ENCODE measurements around the gene GBF1. TPM values are rescaled to one million over a fixed set of nuclear protein-coding genes. Genes with fewer than 3 reads are reported as not detected.

Gene GBF1
- total RNA-seq, 1 experiment from 2014 or later, result 23.7 TPM

DNA sequence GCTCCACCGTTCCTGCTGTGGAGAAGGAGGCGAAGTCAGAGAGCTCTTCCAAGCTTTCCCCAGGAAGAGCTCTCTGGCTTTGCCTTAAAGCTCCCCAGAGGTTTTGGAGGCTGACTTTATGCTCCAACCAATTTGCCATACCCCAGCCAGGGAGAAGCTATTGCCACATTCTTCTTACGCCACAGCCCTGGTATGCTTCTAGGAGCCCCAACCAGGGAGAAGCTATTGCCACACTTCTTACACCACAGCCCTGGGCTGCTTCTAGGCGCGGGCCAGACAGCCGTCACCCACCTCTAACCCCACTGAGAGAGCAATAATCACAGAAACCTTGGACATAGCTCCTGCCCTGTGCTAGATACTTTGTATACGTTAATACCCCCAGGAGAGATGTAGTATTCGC lies 18.3 kb upstream of the GBF1 start:
- Histone ChIP-seq H3T11ph (ENCODE audit: low read length) (no peak overlapping the region), H3K56ac (ENCODE audit: insufficient read length, low read depth, low read length) (no peak overlapping the region), H3K79me2 (ENCODE audit: insufficient read depth, low read length) (no peaks in the 10 kb centered on the region), H2BK15ac (ENCODE audit: low read depth, low read length) (no peak overlapping the region), H3K4ac (ENCODE audit: low read depth, low read length) (no peak overlapping the region), H4K5ac (ENCODE audit: insufficient read length, low read depth, low read length) (no peak overlapping the region), H2BK120ac (ENCODE audit: low read depth, low read length, poor library complexity, severe bottlenecking) (no peak overlapping the region), H3K27ac (ENCODE audit: insufficient read length, low read depth, low read length) (no peak overlapping the region), H2BK12ac (ENCODE audit: insufficient read length, low read depth, low read length) (no peak overlapping the region), H2BK5ac (ENCODE audit: insufficient read length, low read length) (no peak overlapping the region), H3K23ac (ENCODE audit: insufficient read length, low read depth, low read length) (no peak overlapping the region), H2AFZ (ENCODE audit: low read length) (no peak overlapping the region), H2AK5ac (ENCODE audit: insufficient read length, low read length) (no peak overlapping the region), H3K14ac (ENCODE audit: insufficient read depth, low read length) (no peak overlapping the region), H4K91ac (ENCODE audit: insufficient read length, low read depth, low read length) (no peak overlapping the region), H3K4me2 (ENCODE audit: insufficient read depth, insufficient read length, low read length) (no peak overlapping the region), H3K23me2 (ENCODE audit: insufficient read length, low read depth, low read length, poor library complexity, severe bottlenecking) (peaks cover 18% of the 10 kb centered on the region), H3K27me3 (ENCODE audit: insufficient read depth, low read length) (peaks cover 46% of the 10 kb centered on the region), H2BK20ac (ENCODE audit: low read depth, low read length, poor library complexity, severe bottlenecking) (no peak overlapping the region), H4K20me1 (ENCODE audit: control insufficient read depth, insufficient read depth, insufficient read length) (no peaks in the 10 kb centered on the region), H3K79me1 (ENCODE audit: insufficient read depth, low read depth, low read length, poor library complexity, severe bottlenecking) (no peaks in the 10 kb centered on the region), H3K4me1 (ENCODE audit: insufficient read depth, low read length) (no peaks in the 10 kb centered on the region), H3K18ac (ENCODE audit: insufficient read length, low read depth, low read length) (no peak overlapping the region), H3K9me3 (ENCODE audit: control insufficient read depth, low read depth, low read length) (no peaks in the 10 kb centered on the region), H4K8ac (replicated peaks; ENCODE audit: insufficient read length, low read depth, low read length) (no peak overlapping the region), H3K9ac (ENCODE audit: extremely low read depth, insufficient read length, low read length) (no peak overlapping the region)
- H3K27ac Mint-ChIP-seq, result no peak overlapping the region
- no peak overlapping the region for H3K4me3 Mint-ChIP-seq
- peaks cover 7 to 8% of the 10 kb centered on the region in 2 experiments for H3K4me1 Mint-ChIP-seq
- peaks cover 0 to 6% of the 10 kb centered on the region in 2 experiments; a peak in 1 of 5 replicates for H3K9me3 Mint-ChIP-seq
- no peaks in the 10 kb centered on the region; a peak in 1 of 7 replicates for H3K36me3 Mint-ChIP-seq (ENCODE audit: insufficient read depth in 1 of 3, low read depth in 3 of 3)
- no peak for DNase-seq
- H3K27me3 Mint-ChIP-seq (ENCODE audit: low read depth), result peaks cover 94% of the 10 kb centered on the region
- TF ChIP-seq, protein P1, sequence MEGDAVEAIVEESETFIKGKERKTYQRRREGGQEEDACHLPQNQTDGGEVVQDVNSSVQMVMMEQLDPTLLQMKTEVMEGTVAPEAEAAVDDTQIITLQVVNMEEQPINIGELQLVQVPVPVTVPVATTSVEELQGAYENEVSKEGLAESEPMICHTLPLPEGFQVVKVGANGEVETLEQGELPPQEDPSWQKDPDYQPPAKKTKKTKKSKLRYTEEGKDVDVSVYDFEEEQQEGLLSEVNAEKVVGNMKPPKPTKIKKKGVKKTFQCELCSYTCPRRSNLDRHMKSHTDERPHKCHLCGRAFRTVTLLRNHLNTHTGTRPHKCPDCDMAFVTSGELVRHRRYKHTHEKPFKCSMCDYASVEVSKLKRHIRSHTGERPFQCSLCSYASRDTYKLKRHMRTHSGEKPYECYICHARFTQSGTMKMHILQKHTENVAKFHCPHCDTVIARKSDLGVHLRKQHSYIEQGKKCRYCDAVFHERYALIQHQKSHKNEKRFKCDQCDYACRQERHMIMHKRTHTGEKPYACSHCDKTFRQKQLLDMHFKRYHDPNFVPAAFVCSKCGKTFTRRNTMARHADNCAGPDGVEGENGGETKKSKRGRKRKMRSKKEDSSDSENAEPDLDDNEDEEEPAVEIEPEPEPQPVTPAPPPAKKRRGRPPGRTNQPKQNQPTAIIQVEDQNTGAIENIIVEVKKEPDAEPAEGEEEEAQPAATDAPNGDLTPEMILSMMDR (conservative IDR thresholded peaks at IDR 0.05), result no peak
- WGBS (ENCODE audit: extremely low coverage, insufficient read length, low lambda C conversion rate), result no CpG with 5 or more reads among the region's 8 CpGs
